Panc1 (cell line): ENCODE data around the gene RAPGEF3. TPM values are rescaled to one million over a fixed set of nuclear protein-coding genes. Genes with fewer than 3 reads are reported as not detected.

Source experiments
- ATAC-seq: fragments of 200-7000 bp; cut with Tn5 transposase; 2 replicates; pipeline ENCODE4 v1.9.1; 2020; ENCODE audit warnings: mild to moderate bottlenecking, moderate library complexity
- BruUV-seq: library from RNA; stranded (reverse); fragments of 400-500 nt; replicated peaks from 2 replicates; lab custom pipeline; 2021; lab: Mats Ljungman, UMichigan
- CTCF ChIA-PET: fragments of 300-600 bp; sonication (Branson Sonifier 250); formaldehyde crosslinking; loops from one replicate; lab custom pipeline; 2022; ENCODE audit warnings: antibody characterized with exemption; lab: Charles Lee
- POLR2A ChIA-PET: fragments of 300-600 bp; sonication (Branson Sonifier 250); formaldehyde crosslinking; loops from one replicate; lab custom pipeline; 2022; ENCODE audit warnings: antibody characterized with exemption; lab: Charles Lee
- DNase-seq: peaks from one replicate; pipeline ENCODE4 v3.0.0-alpha.2; 2010; ENCODE audit warnings: low read depth, low spot score
- H3K27ac ChIP-seq: 2 replicates; pipeline ENCODE4 v1.5.1; 2011; ENCODE audit warnings: mild to moderate bottlenecking, low read length, inconsistent platforms
- H3K27me3 ChIP-seq: fragments of 200-500 bp; sonication (Bioruptor generic); 2 replicates; pipeline ENCODE4 v1.6.0; 2014; ENCODE audit warnings: low read length, inconsistent platforms; ENCODE audit not compliant: control insufficient read depth, insufficient read depth
- H3K36me3 ChIP-seq: fragments of 200-500 bp; sonication (Bioruptor generic); 2 replicates; pipeline ENCODE4 v1.5.1; 2014; ENCODE audit warnings: inconsistent platforms, mild to moderate bottlenecking, low read length, moderate library complexity; ENCODE audit not compliant: control insufficient read depth, insufficient read depth
- H3K4me1 ChIP-seq: 2 replicates; pipeline ENCODE4 v1.5.1; 2011; ENCODE audit warnings: inconsistent platforms, mild to moderate bottlenecking, low read length, moderate library complexity; ENCODE audit not compliant: control insufficient read depth, insufficient read depth
- H3K4me3 ChIP-seq, 2 experiments: 2 replicates each; pipeline ENCODE4 v1.5.1; 2011 to 2012; ENCODE audit warnings: low read depth in 2 of 2, low read length in 2 of 2, mild to moderate bottlenecking in 2 of 2, inconsistent platforms in 1 of 2, moderate library complexity in 1 of 2
- H3K9me3 ChIP-seq: fragments of 200-500 bp; sonication (Bioruptor generic); 2 replicates; pipeline ENCODE4 v1.5.1; 2014; ENCODE audit warnings: low read depth, mild to moderate bottlenecking, inconsistent platforms, low read length, moderate library complexity; ENCODE audit not compliant: control insufficient read depth, insufficient read depth
- CTCF ChIP-seq: fragments of 450-650 bp; IDR thresholded peaks from 2 replicates; pipeline ENCODE4 v1.5.1; 2017; ENCODE audit warnings: mild to moderate bottlenecking
- POLR2AphosphoS5 ChIP-seq: IDR thresholded peaks from 2 replicates; pipeline ENCODE4 v1.6.1; 2012; ENCODE audit warnings: mild to moderate bottlenecking, low read depth, low read length, moderate library complexity
- SIN3A ChIP-seq: IDR thresholded peaks from 2 replicates; pipeline ENCODE4 v1.6.1; 2012; ENCODE audit warnings: low read depth, mild to moderate bottlenecking, low read length, moderate library complexity, borderline replicate concordance; ENCODE audit not compliant: insufficient read depth
- TCF7L2 ChIP-seq: IDR thresholded peaks from 2 replicates; pipeline ENCODE4 v1.6.1; 2011; ENCODE audit warnings: mild to moderate bottlenecking, low read depth, low read length, inconsistent platforms
- in situ Hi-C: cut with HindIII; loops from 2 replicates; pipeline ENCODE4 v1.10.0; 2016; ENCODE audit warnings: low sequenced_read_pairs, low pct_unique_long_range_greater_than_20kb
- intact Hi-C: fragments of 100-400 bp; cut with micrococcal nuclease; formaldehyde crosslinking; loops from one replicate; pipeline ENCODE4 v1.10.0; 2022; ENCODE audit not compliant: unreplicated experiment
- total RNA-seq: library from RNA; stranded (reverse); gene quantifications from one replicate; pipeline ENCODE4 v1.2.1, GENCODE V29; 2021; ENCODE audit not compliant: unreplicated experiment
- TF ChIP-seq, protein P1 (sequence below), 2 experiments: IDR thresholded peaks; 2 replicates each; pipeline ENCODE4 v1.6.1; 2011 to 2012; ENCODE audit warnings: low read depth in 2 of 2, control low read depth in 1 of 2, low read length in 1 of 2, mild to moderate bottlenecking in 1 of 2, moderate library complexity in 1 of 2; ENCODE audit not compliant: insufficient read depth in 1 of 2

RAPGEF3 gene
- total RNA-seq, 1 experiment from 2014 or later: 5.8 TPM

- ChIA-PET POLR2A (no interaction called here), CTCF (interaction anchor here (0.6 kb wide), 1 partner anchor 110 kb away, joined by 3 read pairs; no protein-coding TSS in a partner anchor)
- intact Hi-C loops (no loop called here), in situ Hi-C loops (no loop called here)
- H3K36me3 ChIP-seq: no peaks in the 10 kb centered on the region
- no TSS peak for BruUV-seq
- H3K4me1 ChIP-seq: no peaks in the 10 kb centered on the region
- H3K27me3 ChIP-seq: no peaks in the 10 kb centered on the region
- no peaks in the 10 kb centered on the region for H3K9me3 ChIP-seq
- no peak overlapping the region for H3K27ac ChIP-seq
- H3K4me3 ChIP-seq: no peak overlapping the region
- TF ChIP-seq, protein P1, sequence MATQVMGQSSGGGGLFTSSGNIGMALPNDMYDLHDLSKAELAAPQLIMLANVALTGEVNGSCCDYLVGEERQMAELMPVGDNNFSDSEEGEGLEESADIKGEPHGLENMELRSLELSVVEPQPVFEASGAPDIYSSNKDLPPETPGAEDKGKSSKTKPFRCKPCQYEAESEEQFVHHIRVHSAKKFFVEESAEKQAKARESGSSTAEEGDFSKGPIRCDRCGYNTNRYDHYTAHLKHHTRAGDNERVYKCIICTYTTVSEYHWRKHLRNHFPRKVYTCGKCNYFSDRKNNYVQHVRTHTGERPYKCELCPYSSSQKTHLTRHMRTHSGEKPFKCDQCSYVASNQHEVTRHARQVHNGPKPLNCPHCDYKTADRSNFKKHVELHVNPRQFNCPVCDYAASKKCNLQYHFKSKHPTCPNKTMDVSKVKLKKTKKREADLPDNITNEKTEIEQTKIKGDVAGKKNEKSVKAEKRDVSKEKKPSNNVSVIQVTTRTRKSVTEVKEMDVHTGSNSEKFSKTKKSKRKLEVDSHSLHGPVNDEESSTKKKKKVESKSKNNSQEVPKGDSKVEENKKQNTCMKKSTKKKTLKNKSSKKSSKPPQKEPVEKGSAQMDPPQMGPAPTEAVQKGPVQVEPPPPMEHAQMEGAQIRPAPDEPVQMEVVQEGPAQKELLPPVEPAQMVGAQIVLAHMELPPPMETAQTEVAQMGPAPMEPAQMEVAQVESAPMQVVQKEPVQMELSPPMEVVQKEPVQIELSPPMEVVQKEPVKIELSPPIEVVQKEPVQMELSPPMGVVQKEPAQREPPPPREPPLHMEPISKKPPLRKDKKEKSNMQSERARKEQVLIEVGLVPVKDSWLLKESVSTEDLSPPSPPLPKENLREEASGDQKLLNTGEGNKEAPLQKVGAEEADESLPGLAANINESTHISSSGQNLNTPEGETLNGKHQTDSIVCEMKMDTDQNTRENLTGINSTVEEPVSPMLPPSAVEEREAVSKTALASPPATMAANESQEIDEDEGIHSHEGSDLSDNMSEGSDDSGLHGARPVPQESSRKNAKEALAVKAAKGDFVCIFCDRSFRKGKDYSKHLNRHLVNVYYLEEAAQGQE (IDR thresholded peaks at IDR 0.05; ENCODE audit: insufficient read depth in 1 of 2, low read depth in 2 of 2, low read length in 1 of 2): no peak
- no peak for TF ChIP-seq CTCF
- TF ChIP-seq POLR2AphosphoS5: no peak
- no peak for TF ChIP-seq SIN3A
- no peak for TF ChIP-seq TCF7L2
- DNase-seq: no peak
- peak; percentile 19; the same call in 1 of the 2 replicates for ATAC-seq
Observed at GRCh38 chr12:47733142-47733541, 25.5 kb downstream of the RAPGEF3 start.

DNA sequence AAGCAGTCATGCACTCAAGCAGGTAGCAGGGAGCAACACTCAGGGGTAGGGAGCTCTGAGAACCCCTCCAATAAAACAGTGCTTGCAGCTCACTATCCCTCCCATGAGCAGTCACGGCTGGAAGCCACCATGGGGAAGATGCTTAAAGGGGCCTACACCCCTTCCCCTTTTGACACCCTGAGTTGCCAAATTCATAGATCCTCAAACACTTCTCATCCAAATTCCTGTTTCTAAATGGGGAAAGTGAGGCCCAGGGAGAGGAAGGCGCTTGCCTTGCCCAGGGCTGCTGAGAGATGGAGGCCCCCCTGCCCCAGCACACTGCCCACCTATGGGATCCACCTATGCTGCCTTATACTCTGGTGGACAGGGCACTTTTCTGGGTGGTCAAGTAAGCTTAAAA lies 26.2 kb downstream of the RAPGEF3 start:
- intact Hi-C loops (no loop called here), in situ Hi-C loops (no loop called here)
- Histone ChIP-seq H3K27ac (no peak overlapping the region), H3K4me3 (no peak overlapping the region), H3K36me3 (no peaks in the 10 kb centered on the region), H3K4me1 (no peaks in the 10 kb centered on the region), H3K27me3 (no peaks in the 10 kb centered on the region), H3K9me3 (no peaks in the 10 kb centered on the region)
- no peak for DNase-seq
- BruUV-seq: no TSS peak
- POLR2A ChIA-PET: no interaction called here
- CTCF ChIA-PET: no interaction called here
- no peak for ATAC-seq
- TF ChIP-seq, protein P1 (IDR thresholded peaks at IDR 0.05; ENCODE audit: insufficient read depth in 1 of 2, low read depth in 2 of 2, low read length in 1 of 2): no peak
- TF ChIP-seq POLR2AphosphoS5: no peak
- no peak for TF ChIP-seq SIN3A
- no peak for TF ChIP-seq CTCF
- no peak for TF ChIP-seq TCF7L2
